ENCODE data around the gene APOBEC3A.

APOBEC3A gene

DNA sequence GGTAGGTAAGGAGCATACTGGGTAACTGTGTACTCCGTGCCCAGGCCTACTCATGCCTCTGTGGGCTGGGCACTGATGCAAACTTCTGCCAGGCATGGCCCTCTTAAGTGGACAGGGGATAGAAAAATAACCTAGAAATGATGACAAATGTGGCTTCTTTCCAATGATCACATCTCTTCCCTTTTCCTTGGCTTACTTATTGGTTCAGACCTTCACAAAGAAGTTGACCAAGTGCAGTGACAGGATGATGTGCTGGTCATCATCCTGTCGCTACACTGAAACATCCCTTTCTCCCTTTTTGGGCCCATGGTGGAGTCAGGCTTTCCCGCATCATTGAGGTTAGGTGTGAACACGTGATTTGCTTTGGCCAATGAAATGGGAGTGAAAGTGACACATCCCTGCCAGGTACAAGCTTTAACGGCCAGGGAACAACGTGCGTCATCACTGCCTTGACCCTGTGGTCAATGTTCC is 31.8 kb upstream of the APOBEC3A start:
- TF ChIP-seq Cebpa-rat (IDR thresholded peaks at IDR 0.05), result no peak
- no peak overlapping the region for H3K4me3 ChIP-seq
- H3K27ac ChIP-seq, result no peak overlapping the region
- H4K20me1 ChIP-seq, result no peaks in the 10 kb centered on the region
- H3K27me3 ChIP-seq, result no peaks in the 10 kb centered on the region
- H3K4me2 ChIP-seq, result no peak overlapping the region
- 0 out of 20 replicates have a peak, but pooled peaks cover 0 to 3% (median 0%) of the 10 kb centered on the region in 10 experiments for H3K4me1 ChIP-seq
- H3K9me3 ChIP-seq (replicated peaks in 1 of 11), result no peaks in the 10 kb centered on the region
- no peaks in the 10 kb centered on the region for H3K36me3 ChIP-seq
- no peak overlapping the region for H3K9ac ChIP-seq

GRCh38 chr22:38927033-38927781 is 30.2 kb upstream of the APOBEC3A start:
- H3K36me3 ChIP-seq, result no peaks in the 10 kb centered on the region
- H3K9me3 ChIP-seq (replicated peaks in 1 of 11), result no peaks in the 10 kb centered on the region
- TF ChIP-seq Cebpa-rat (IDR thresholded peaks at IDR 0.05), result no peak
- H3K27me3 ChIP-seq, result no peaks in the 10 kb centered on the region
- no peak overlapping the region for H3K9ac ChIP-seq
- no peak overlapping the region for H3K27ac ChIP-seq
- H3K4me3 ChIP-seq, result no peak overlapping the region
- peak overlapping the region in 9 of 11 experiments; percentile 30 to 63 (median 38); a peak in 12 of 22 replicates for H3K4me2 ChIP-seq
- H3K4me1 ChIP-seq, result 0 out of 20 replicates have a peak, but pooled peaks cover 0 to 3% (median 0%) of the 10 kb centered on the region in 10 experiments
- no peaks in the 10 kb centered on the region for H4K20me1 ChIP-seq

GRCh38 chr22:38930512-38930911 is 26.9 kb upstream of the APOBEC3A start:
- no peak for TF ChIP-seq Cebpa-rat (IDR thresholded peaks at IDR 0.05)
- Histone ChIP-seq H3K4me1 (0 out of 20 replicates have a peak, but pooled peaks cover 0 to 3% (median 0%) of the 10 kb centered on the region in 10 experiments), H3K9ac (no peak overlapping the region), H3K4me3 (no peak overlapping the region), H4K20me1 (no peaks in the 10 kb centered on the region), H3K4me2 (no peak overlapping the region), H3K36me3 (no peaks in the 10 kb centered on the region), H3K27ac (no peak overlapping the region), H3K9me3 (replicated peaks in 1 of 11) (no peaks in the 10 kb centered on the region), H3K27me3 (no peaks in the 10 kb centered on the region)

DNA sequence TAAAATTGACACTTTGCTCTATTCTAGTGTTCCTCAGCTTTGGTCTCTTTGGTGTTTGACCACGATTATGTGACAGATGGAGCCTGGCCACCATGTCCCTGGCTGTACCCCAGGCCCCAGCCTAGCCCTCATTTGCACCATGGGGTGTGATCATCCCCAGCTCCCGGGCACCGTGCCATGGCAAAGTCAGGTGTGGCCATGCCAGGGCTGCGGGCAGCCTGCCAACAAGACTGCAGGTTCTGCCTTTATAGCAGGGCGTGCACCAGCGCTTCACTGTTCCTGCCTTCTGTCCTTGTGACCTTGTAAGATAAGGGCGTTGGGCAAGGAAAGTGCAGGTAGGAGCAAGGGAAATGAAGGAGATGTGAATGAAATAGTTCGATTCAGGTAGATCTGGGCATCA is 22.4 kb upstream of the APOBEC3A start:
- Histone ChIP-seq H3K27ac (no peak overlapping the region), H3K9me3 (replicated peaks in 1 of 11) (no peaks in the 10 kb centered on the region), H3K27me3 (peaks cover 0 to 11% (median 0%) of the 10 kb centered on the region in 11 experiments; a peak in 2 of 22 replicates), H3K9ac (no peak overlapping the region), H3K4me2 (no peak overlapping the region), H3K36me3 (no peaks in the 10 kb centered on the region), H4K20me1 (0 out of 22 replicates have a peak, but pooled peaks cover 0 to 7% (median 0%) of the 10 kb centered on the region in 11 experiments), H3K4me1 (peaks cover 0 to 14% (median 0%) of the 10 kb centered on the region in 10 experiments; a peak in 7 of 20 replicates), H3K4me3 (no peak overlapping the region)
- no peak for TF ChIP-seq Cebpa-rat (IDR thresholded peaks at IDR 0.05)

DNA sequence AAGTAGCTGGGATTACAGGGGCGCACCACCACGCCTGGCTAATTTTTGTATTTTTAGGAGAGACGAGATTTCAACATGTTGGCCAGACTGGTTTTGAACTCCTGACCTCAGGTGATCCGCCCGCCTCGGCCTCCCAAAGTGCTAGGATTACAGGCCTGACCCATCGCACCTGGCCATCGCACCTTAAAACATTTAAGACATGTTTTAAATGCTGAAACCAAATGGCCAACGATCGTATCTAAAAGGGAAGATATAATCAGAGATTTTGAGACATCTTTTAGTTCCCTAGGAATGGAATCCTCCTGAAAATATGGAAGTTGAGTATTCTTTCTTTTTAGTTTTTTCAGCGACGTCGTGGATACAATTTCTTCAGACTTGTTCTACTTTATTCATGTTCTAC is 21.8 kb upstream of the APOBEC3A start:
- H3K36me3 ChIP-seq, result no peaks in the 10 kb centered on the region
- no peak for TF ChIP-seq Cebpa-rat (IDR thresholded peaks at IDR 0.05)
- no peaks in the 10 kb centered on the region for H3K9me3 ChIP-seq (replicated peaks in 1 of 11)
- H3K9ac ChIP-seq, result no peak overlapping the region
- H3K4me2 ChIP-seq, result no peak overlapping the region
- peaks cover 0 to 16% (median under 1%) of the 10 kb centered on the region in 10 experiments; a peak in 12 of 20 replicates for H3K4me1 ChIP-seq
- H4K20me1 ChIP-seq, result 0 out of 22 replicates have a peak, but pooled peaks cover 0 to 7% (median 0%) of the 10 kb centered on the region in 11 experiments
- H3K27me3 ChIP-seq, result peaks cover 0 to 11% (median 0%) of the 10 kb centered on the region in 11 experiments; a peak in 2 of 22 replicates
- no peak overlapping the region for H3K4me3 ChIP-seq
- H3K27ac ChIP-seq, result no peak overlapping the region

DNA sequence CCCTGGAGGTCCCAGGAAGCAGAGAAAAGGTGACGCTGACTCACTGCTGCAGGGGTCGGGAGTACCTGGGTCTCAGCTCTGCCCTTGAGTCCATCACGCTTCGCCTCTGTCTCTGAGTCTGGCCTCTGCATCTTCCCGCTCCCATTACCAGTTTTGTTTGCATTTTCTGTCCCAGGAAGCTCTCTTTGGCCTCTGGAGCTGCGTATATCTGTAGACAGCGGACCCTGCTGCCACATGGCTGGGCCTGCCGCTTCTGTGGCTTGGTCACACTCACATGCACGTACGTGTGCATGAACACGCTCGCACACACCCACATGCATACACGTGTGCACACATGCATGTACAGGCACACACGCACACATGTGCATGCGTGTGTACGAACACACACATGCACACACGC is 20.8 kb upstream of the APOBEC3A start:
- peak overlapping the region in 3 of 11 experiments; percentile 48 to 74 (median 52); a peak in 6 of 22 replicates for H3K4me2 ChIP-seq
- no peaks in the 10 kb centered on the region for H3K36me3 ChIP-seq
- H3K27me3 ChIP-seq, result peaks cover 0 to 11% (median 0%) of the 10 kb centered on the region in 11 experiments; a peak in 2 of 22 replicates
- no peak overlapping the region for H3K27ac ChIP-seq
- H3K9me3 ChIP-seq (replicated peaks in 1 of 11), result no peaks in the 10 kb centered on the region
- H3K9ac ChIP-seq, result no peak overlapping the region
- H3K4me1 ChIP-seq, result peaks cover 6 to 23% (median 10%) of the 10 kb centered on the region in 10 experiments
- H3K4me3 ChIP-seq, result no peak overlapping the region
- H4K20me1 ChIP-seq, result 0 out of 22 replicates have a peak, but pooled peaks cover 0 to 7% (median 0%) of the 10 kb centered on the region in 11 experiments
- no peak for TF ChIP-seq Cebpa-rat (IDR thresholded peaks at IDR 0.05)

- Histone ChIP-seq H3K27me3 (peaks cover 0 to 11% (median 0%) of the 10 kb centered on the region in 11 experiments; a peak in 2 of 22 replicates), H3K27ac (no peak overlapping the region), H3K9me3 (replicated peaks in 1 of 11) (no peaks in the 10 kb centered on the region), H3K4me1 (peaks cover 11 to 27% (median 15%) of the 10 kb centered on the region in 10 experiments), H3K4me3 (no peak overlapping the region), H3K36me3 (no peaks in the 10 kb centered on the region), H3K9ac (no peak overlapping the region), H4K20me1 (0 out of 22 replicates have a peak, but pooled peaks cover 0 to 7% (median 0%) of the 10 kb centered on the region in 11 experiments), H3K4me2 (peak overlapping the region in 1 of 11 experiments; percentile 74; a peak in 2 of 22 replicates)
- TF ChIP-seq Cebpa-rat (IDR thresholded peaks at IDR 0.05), result no peak
These were observed 20.4 kb upstream of the APOBEC3A start for GRCh38 chr22:38937036-38937435.

DNA sequence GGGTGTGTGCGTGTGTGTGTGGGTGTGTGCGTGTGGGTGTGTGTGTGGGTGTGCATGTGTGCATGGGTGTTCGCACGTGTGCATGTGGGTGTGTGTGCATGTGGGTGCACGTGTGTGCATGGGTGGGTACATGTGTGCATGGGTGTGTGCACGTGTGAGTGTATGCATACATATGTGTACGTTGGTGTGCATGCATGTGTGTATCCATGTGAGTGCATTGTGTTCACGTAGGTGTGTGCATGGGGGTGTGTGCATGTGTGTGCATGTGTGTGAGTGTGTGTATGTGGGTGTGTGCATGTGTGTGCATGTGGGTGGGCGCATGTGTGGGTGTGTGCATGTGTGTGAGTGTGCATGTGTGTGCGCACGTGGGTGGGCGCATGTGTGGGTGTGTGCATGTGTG is 19.9 kb upstream of the APOBEC3A start:
- peaks cover 0 to 11% (median 0%) of the 10 kb centered on the region in 11 experiments; a peak in 2 of 22 replicates for H3K27me3 ChIP-seq
- H3K36me3 ChIP-seq, result no peaks in the 10 kb centered on the region
- TF ChIP-seq Cebpa-rat (IDR thresholded peaks at IDR 0.05), result no peak
- H3K4me2 ChIP-seq, result no peak overlapping the region
- H3K4me1 ChIP-seq, result peaks cover 14 to 32% (median 20%) of the 10 kb centered on the region in 10 experiments
- H3K4me3 ChIP-seq, result no peak overlapping the region
- H3K9ac ChIP-seq, result no peak overlapping the region
- no peak overlapping the region for H3K27ac ChIP-seq
- H3K9me3 ChIP-seq (replicated peaks in 1 of 11), result no peaks in the 10 kb centered on the region
- 0 out of 22 replicates have a peak, but pooled peaks cover 0 to 7% (median 0%) of the 10 kb centered on the region in 11 experiments for H4K20me1 ChIP-seq

DNA sequence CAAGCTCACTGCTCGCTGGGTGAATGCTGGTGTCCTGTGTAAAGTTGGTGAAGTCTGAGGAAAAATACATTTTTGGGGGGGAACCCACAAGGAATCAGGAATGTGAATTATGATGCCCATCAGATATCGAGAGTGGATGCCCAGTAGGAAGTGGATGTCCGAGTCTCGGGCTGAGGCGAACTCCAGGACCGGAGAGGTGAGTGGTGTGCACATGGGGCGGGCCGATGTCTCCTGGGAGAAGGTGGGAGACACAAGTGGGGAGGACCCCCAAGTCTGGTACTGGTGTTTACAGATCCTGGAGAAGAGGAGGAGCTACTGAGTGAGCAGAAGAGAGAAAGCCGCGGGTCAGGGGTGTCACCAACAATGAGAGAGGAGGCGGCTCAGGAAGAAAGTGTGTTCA is 19.2 kb upstream of the APOBEC3A start:
- H4K20me1 ChIP-seq, result 0 out of 22 replicates have a peak, but pooled peaks cover 0 to 7% (median 0%) of the 10 kb centered on the region in 11 experiments
- no peak overlapping the region for H3K9ac ChIP-seq
- no peak for TF ChIP-seq Cebpa-rat (IDR thresholded peaks at IDR 0.05)
- H3K4me1 ChIP-seq, result peaks cover 19 to 39% (median 27%) of the 10 kb centered on the region in 10 experiments
- H3K9me3 ChIP-seq (replicated peaks in 1 of 11), result 0 out of 22 replicates have a peak, but pooled peaks cover 0 to 4% (median 0%) of the 10 kb centered on the region in 11 experiments
- H3K27ac ChIP-seq, result no peak overlapping the region
- H3K27me3 ChIP-seq, result peaks cover 0 to 11% (median 0%) of the 10 kb centered on the region in 11 experiments; a peak in 2 of 22 replicates
- no peaks in the 10 kb centered on the region for H3K36me3 ChIP-seq
- no peak overlapping the region for H3K4me2 ChIP-seq
- H3K4me3 ChIP-seq, result no peak overlapping the region

Measured in BLaER1 treated with 17β-estradiol and CSF1 and Interleukin-3, amounts not matched to agents 10 nM and 100 nM (cell line).